ENCODE data around the gene SPATA31C1.
"Not testable (repeated sequence)": the region's sequence is repeated elsewhere in the genome, so short reads cannot be mapped to it uniquely, and the experiment has no call there.

DNA sequence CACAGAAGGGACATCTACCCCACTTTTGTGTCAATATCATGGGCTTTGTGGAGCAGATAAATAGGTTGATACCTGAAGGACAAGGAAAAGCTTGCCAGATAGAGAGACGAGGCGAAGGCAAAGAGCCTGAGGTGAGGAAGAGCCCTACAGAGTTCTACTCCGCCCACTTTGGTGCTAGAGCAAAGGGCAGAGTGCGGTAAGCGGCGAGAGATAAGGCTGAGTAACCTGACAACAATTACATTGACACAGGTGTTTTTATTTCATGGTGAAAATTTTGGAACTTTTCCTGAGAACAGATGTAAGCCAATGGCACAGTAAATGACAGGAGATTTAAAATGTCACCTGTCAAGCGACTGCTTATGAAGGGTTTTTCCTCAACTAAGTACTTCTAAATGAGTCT is 16.7 kb downstream of the SPATA31C1 start:
- not testable (repeated sequence) for TF ChIP-seq CTCF (IDR thresholded peaks at IDR 0.05); TP53 (CRISPR knock-in tag; IDR thresholded peaks at IDR 0.05); HOXB5 (CRISPR knock-in tag; IDR thresholded peaks at IDR 0.05); POLR2A (IDR thresholded peaks at IDR 0.05; ENCODE audit: low read length); CHD2 (IDR thresholded peaks at IDR 0.05; ENCODE audit: low read length, partially characterized antibody)
- TF ChIP-seq, protein P1, sequence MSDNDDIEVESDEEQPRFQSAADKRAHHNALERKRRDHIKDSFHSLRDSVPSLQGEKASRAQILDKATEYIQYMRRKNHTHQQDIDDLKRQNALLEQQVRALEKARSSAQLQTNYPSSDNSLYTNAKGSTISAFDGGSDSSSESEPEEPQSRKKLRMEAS (IDR thresholded peaks at IDR 0.05), result not testable (repeated sequence)

All from A549 (cell line).